Measurements from ENCODE around the gene PDE4B.

DNA sequence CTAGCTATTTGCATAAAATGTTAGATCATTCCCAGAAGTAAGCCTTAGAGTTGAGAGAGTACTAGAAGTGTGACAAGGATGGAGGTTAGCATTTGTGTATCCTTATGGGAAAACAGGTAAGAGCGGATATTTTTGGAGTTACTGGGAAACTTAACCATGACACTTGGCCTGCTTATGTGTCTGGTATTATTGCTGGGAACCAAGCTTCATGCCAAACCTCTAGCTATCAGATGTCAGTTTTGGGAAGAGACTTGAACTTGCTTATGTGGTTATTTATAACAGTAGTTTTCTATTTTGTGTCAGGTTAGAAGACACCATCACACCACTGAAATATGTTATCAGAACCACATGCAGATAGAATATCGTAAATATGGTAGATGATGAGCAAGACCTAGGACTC is 511.0 kb downstream of the PDE4B start:
- TF ChIP-seq, protein P1, sequence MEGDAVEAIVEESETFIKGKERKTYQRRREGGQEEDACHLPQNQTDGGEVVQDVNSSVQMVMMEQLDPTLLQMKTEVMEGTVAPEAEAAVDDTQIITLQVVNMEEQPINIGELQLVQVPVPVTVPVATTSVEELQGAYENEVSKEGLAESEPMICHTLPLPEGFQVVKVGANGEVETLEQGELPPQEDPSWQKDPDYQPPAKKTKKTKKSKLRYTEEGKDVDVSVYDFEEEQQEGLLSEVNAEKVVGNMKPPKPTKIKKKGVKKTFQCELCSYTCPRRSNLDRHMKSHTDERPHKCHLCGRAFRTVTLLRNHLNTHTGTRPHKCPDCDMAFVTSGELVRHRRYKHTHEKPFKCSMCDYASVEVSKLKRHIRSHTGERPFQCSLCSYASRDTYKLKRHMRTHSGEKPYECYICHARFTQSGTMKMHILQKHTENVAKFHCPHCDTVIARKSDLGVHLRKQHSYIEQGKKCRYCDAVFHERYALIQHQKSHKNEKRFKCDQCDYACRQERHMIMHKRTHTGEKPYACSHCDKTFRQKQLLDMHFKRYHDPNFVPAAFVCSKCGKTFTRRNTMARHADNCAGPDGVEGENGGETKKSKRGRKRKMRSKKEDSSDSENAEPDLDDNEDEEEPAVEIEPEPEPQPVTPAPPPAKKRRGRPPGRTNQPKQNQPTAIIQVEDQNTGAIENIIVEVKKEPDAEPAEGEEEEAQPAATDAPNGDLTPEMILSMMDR (conservative IDR thresholded peaks at IDR 0.05; ENCODE audit: low read depth, low read length): no peak
- no peak for TF ChIP-seq EZH2 (IDR thresholded peaks at IDR 0.05; ENCODE audit: low read length, unreplicated experiment)

All from PC-3 (cell line).